Measurements from ENCODE around the gene LITAF.

- TF ChIP-seq CTCF (IDR thresholded peaks at IDR 0.05) (no peak), EZH2phosphoT487 (IDR thresholded peaks at IDR 0.05) (no peak)
Observed at GRCh38 chr16:11556945-11557720, 29.6 kb downstream of the LITAF start.

Data from neural progenitor cell (in vitro differentiated cells).